Peyer's patch (tissue), 4 donors: Measurements from ENCODE around the gene TSHZ3. TPM values are rescaled to one million over a fixed set of nuclear protein-coding genes. Genes with fewer than 3 reads are reported as not detected.

Experiments used
- DNase-seq, 3 donors: peaks; one replicate each; pipeline ENCODE4 v3.0.0-alpha.2; 2017 to 2019
- H3K27ac ChIP-seq, 4 donors: fragments of 200-600 bp; sonication (generic); one replicate each; pipeline ENCODE4 v1.5.1; 2016 to 2019
- H3K27me3 ChIP-seq, 2 donors: fragments of 200-600 bp; sonication (generic); one replicate each; pipeline ENCODE4 v1.5.1; 2019
- H3K36me3 ChIP-seq, 3 donors: fragments of 200-600 bp; sonication (generic); one replicate each; pipeline ENCODE4 v1.5.1; 2016 to 2019
- H3K4me1 ChIP-seq, 4 donors: fragments of 200-600 bp; sonication (generic); one replicate each; pipeline ENCODE4 v1.5.1; 2016 to 2019
- H3K4me3 ChIP-seq, 4 donors: fragments of 200-600 bp; sonication (generic); 1 replicate in 3 of 4; 2 replicates in 1 of 4; pipeline ENCODE4 v1.5.1; 2016 to 2019; ENCODE audit warnings: mild to moderate bottlenecking in 1 of 4
- H3K9me3 ChIP-seq, 4 donors: fragments of 200-600 bp; sonication (generic); one replicate each; pipeline ENCODE4 v1.5.1; 2016 to 2019; ENCODE audit warnings: mild to moderate bottlenecking in 1 of 4
- CTCF ChIP-seq, 6 experiments: fragments of 450-650 bp in 4 of 6; fragments of 200-600 bp in 2 of 6; sonication (generic) in 1 of 6; IDR thresholded peaks; one replicate each; pipeline ENCODE4 v1.5.1; 2017 to 2019; ENCODE audit warnings: antibody characterized with exemption in 6 of 6, mild to moderate bottlenecking in 3 of 6, moderate library complexity in 1 of 6
- POLR2A ChIP-seq, 2 donors: fragments of 450-650 bp; IDR thresholded peaks; one replicate each; pipeline ENCODE4 v1.5.1; 2017; ENCODE audit warnings: antibody characterized with exemption in 2 of 2, mild to moderate bottlenecking in 2 of 2, moderate library complexity in 2 of 2
- total RNA-seq, 4 donors: library from RNA; depleted of rRNA; stranded (reverse); fragments of >200 nt; gene quantifications; one replicate each; pipeline ENCODE4 v1.1.0, GENCODE V29; 2016

The TSHZ3 gene
- total RNA-seq, 4 donors from 2014 or later: 0.70 to 14.0 (median 3.0) TPM

GRCh38 chr19:31389874-31390273 is 40.6 kb upstream of the TSHZ3 start:
- no peak overlapping the region for H3K4me3 ChIP-seq
- no peak for DNase-seq
- no peaks in the 10 kb centered on the region for H3K36me3 ChIP-seq
- no peak for TF ChIP-seq POLR2A (IDR thresholded peaks at IDR 0.05)
- no peak for TF ChIP-seq CTCF (IDR thresholded peaks at IDR 0.05)
- no peaks in the 10 kb centered on the region for H3K4me1 ChIP-seq
- no peak overlapping the region for H3K27ac ChIP-seq
- no peaks in the 10 kb centered on the region for H3K9me3 ChIP-seq
- no peaks in the 10 kb centered on the region for H3K27me3 ChIP-seq

GRCh38 chr19:31387717-31388301 is 38.6 kb upstream of the TSHZ3 start:
- Histone ChIP-seq H3K9me3 (no peaks in the 10 kb centered on the region), H3K4me3 (no peak overlapping the region), H3K27me3 (no peaks in the 10 kb centered on the region), H3K4me1 (no peaks in the 10 kb centered on the region), H3K27ac (no peak overlapping the region), H3K36me3 (no peaks in the 10 kb centered on the region)
- TF ChIP-seq POLR2A (IDR thresholded peaks at IDR 0.05) (no peak), CTCF (IDR thresholded peaks at IDR 0.05) (no peak)
- DNase-seq: no peak

GRCh38 chr19:31386806-31387205 is 37.6 kb upstream of the TSHZ3 start:
- H3K27me3 ChIP-seq: no peaks in the 10 kb centered on the region
- TF ChIP-seq POLR2A (IDR thresholded peaks at IDR 0.05): no peak
- no peak for TF ChIP-seq CTCF (IDR thresholded peaks at IDR 0.05)
- H3K4me3 ChIP-seq: no peak overlapping the region
- H3K27ac ChIP-seq: no peak overlapping the region
- H3K9me3 ChIP-seq: no peaks in the 10 kb centered on the region
- no peaks in the 10 kb centered on the region for H3K4me1 ChIP-seq
- DNase-seq: no peak
- no peaks in the 10 kb centered on the region for H3K36me3 ChIP-seq

GRCh38 chr19:31385744-31386143 is 36.5 kb upstream of the TSHZ3 start:
- Histone ChIP-seq H3K27ac (no peak overlapping the region), H3K4me1 (no peaks in the 10 kb centered on the region), H3K36me3 (no peaks in the 10 kb centered on the region), H3K9me3 (no peaks in the 10 kb centered on the region), H3K4me3 (no peak overlapping the region), H3K27me3 (no peaks in the 10 kb centered on the region)
- DNase-seq: no peak
- TF ChIP-seq POLR2A (IDR thresholded peaks at IDR 0.05) (no peak), CTCF (IDR thresholded peaks at IDR 0.05) (no peak)

- TF ChIP-seq POLR2A (IDR thresholded peaks at IDR 0.05): no peak
- TF ChIP-seq CTCF (IDR thresholded peaks at IDR 0.05): no peak
- Histone ChIP-seq H3K4me1 (no peaks in the 10 kb centered on the region), H3K36me3 (no peaks in the 10 kb centered on the region), H3K4me3 (no peak overlapping the region), H3K27ac (no peak overlapping the region), H3K9me3 (no peaks in the 10 kb centered on the region), H3K27me3 (no peaks in the 10 kb centered on the region)
- DNase-seq: no peak
Observed at GRCh38 chr19:31383553-31383952, 34.3 kb upstream of the TSHZ3 start.

GRCh38 chr19:31380854-31381253 is 31.6 kb upstream of the TSHZ3 start:
- Histone ChIP-seq H3K27ac (no peak overlapping the region), H3K36me3 (no peaks in the 10 kb centered on the region), H3K27me3 (no peaks in the 10 kb centered on the region), H3K4me3 (no peak overlapping the region), H3K9me3 (no peaks in the 10 kb centered on the region), H3K4me1 (no peaks in the 10 kb centered on the region)
- TF ChIP-seq POLR2A (IDR thresholded peaks at IDR 0.05): no peak
- TF ChIP-seq CTCF (IDR thresholded peaks at IDR 0.05): no peak
- no peak for DNase-seq
